ENCODE results near the gene MSI2.

DNA sequence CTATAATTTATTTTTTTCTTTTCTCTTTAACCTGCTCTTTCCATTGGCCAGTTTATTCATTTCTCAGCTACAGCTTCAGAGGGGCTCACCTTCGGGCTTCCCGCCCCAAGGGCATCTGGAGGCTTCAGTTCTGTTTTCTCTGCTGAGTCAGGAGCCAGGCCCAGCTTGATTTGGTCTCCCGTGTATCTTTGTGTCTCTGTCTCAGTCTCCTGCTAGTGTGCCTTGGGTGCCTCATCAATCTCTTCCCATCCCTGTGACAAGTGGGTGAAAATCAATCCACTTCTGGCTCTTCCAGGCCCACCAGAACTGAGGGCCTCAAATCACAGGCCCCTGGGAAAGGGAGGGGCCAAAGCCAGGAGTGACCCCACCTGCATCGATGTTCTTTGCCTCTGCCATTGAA lies 416.6 kb downstream of the MSI2 start:
- TF ChIP-seq CTCF (IDR thresholded peaks at IDR 0.05; ENCODE audit: low read length) = no peak
- TF ChIP-seq EZH2 (IDR thresholded peaks at IDR 0.05; ENCODE audit: borderline replicate concordance, low read length) = no peak
